A673 (cell line): ENCODE results near the gene SNX13. TPM values are rescaled to one million over a fixed set of nuclear protein-coding genes. Genes with fewer than 3 reads are reported as not detected.

Experiments used
- BruUV-seq: library from RNA; stranded (reverse); fragments of 400-500 nt; replicated peaks from 2 replicates; lab custom pipeline; 2021; lab: Mats Ljungman, UMichigan
- CTCF ChIA-PET: fragments of 300-600 bp; sonication (Branson Sonifier 250); formaldehyde crosslinking; loops from one replicate; lab custom pipeline; 2022; ENCODE audit warnings: antibody characterized with exemption; lab: Charles Lee
- POLR2A ChIA-PET: fragments of 300-600 bp; sonication (Branson Sonifier 250); formaldehyde crosslinking; loops from one replicate; lab custom pipeline; 2022; ENCODE audit warnings: antibody characterized with exemption; ENCODE audit not compliant: low non-redundant PET; lab: Charles Lee
- DNase-seq: peaks from one replicate; pipeline ENCODE4 v3.0.0-alpha.2; 2015; ENCODE audit warnings: low spot score
- H3K27ac ChIP-seq: fragments of 200-600 bp; sonication (generic); 2 replicates; pipeline ENCODE4 v1.5.1; 2016; ENCODE audit warnings: mixed run types, low read depth, mild to moderate bottlenecking, mixed read lengths, antibody characterized with exemption, low read length; ENCODE audit not compliant: poor library complexity, severe bottlenecking
- H3K27me3 ChIP-seq: fragments of 200-600 bp; sonication (generic); replicated peaks from 2 replicates; pipeline ENCODE4 v1.6.1; 2017; ENCODE audit warnings: mixed run types, low read depth, mild to moderate bottlenecking, mixed read lengths, antibody characterized with exemption, low read length; ENCODE audit not compliant: insufficient read depth, poor library complexity
- H3K36me3 ChIP-seq: fragments of 200-600 bp; sonication (generic); 2 replicates; pipeline ENCODE4 v1.6.1; 2016; ENCODE audit warnings: mixed run types, mild to moderate bottlenecking, mixed read lengths, antibody characterized with exemption, low read length; ENCODE audit not compliant: insufficient read depth, poor library complexity, severe bottlenecking
- H3K4me1 ChIP-seq: fragments of 200-600 bp; sonication (generic); 2 replicates; pipeline ENCODE4 v1.6.1; 2017; ENCODE audit warnings: mixed run types, mild to moderate bottlenecking, mixed read lengths, antibody characterized with exemption, low read length; ENCODE audit not compliant: insufficient read depth, poor library complexity, severe bottlenecking
- H3K4me3 ChIP-seq: fragments of 200-600 bp; sonication (generic); 2 replicates; pipeline ENCODE4 v1.5.1; 2016; ENCODE audit warnings: low read depth, mixed run types, mild to moderate bottlenecking, mixed read lengths, low read length; ENCODE audit not compliant: poor library complexity, severe bottlenecking
- H3K9me3 ChIP-seq: fragments of 200-600 bp; sonication (generic); 2 replicates; pipeline ENCODE4 v1.6.1; 2016; ENCODE audit warnings: mixed run types, low read depth, mild to moderate bottlenecking, mixed read lengths, antibody characterized with exemption, low read length; ENCODE audit not compliant: poor library complexity, severe bottlenecking
- EZH2 ChIP-seq: fragments of 200-600 bp; sonication (generic); IDR thresholded peaks from 2 replicates; pipeline ENCODE4 v1.6.1; 2017; ENCODE audit warnings: borderline replicate concordance, low read depth, mild to moderate bottlenecking, mixed read lengths, antibody characterized with exemption, low read length; ENCODE audit not compliant: poor library complexity, severe bottlenecking
- intact Hi-C: fragments of 100-400 bp; cut with micrococcal nuclease; formaldehyde crosslinking; loops from one replicate; pipeline ENCODE4 v1.10.0; 2022; ENCODE audit not compliant: unreplicated experiment
- total RNA-seq: library from RNA; stranded (reverse); gene quantifications from 2 replicates; pipeline ENCODE4 v1.2.3, GENCODE V29; 2021
- TF ChIP-seq, protein P1 (sequence below): fragments of 300-800, 200-600 bp; sonication (generic); conservative IDR thresholded peaks from 2 replicates; pipeline ENCODE4 v1.5.1; 2017; ENCODE audit warnings: low read depth, mild to moderate bottlenecking, antibody characterized with exemption, low read length, moderate library complexity, mixed read lengths

The SNX13 gene
- total RNA-seq, 1 experiment from 2014 or later, result 31.2 TPM

DNA sequence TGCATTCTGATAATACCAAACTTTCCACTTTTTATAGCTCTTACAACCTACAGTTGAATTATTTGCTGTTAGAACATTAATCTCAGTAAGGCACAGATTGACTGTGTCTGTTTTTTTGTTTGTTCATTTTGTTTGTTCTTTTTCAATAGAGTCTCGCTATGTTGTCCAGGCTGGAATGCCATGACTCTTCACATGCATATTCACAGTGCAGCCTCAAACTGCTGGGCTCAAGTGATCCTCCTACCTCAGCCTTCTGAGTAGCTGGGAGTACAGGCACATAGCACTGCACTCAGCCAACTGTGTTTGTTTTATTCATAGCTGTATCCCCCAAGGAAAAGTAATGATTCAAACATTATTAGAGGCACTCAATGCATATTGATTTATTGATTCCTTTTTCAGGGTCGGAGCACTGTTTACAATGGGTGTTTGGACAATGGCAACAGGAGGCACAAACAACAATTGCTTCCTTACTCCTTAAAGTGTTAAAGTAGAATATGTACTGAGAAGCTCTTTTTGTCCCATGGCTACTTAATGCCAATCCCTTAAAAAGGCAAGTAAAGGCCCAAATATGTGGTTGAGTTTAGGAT lies 61.1 kb downstream of the SNX13 start:
- no peak for DNase-seq
- Histone ChIP-seq H3K36me3 (no peaks in the 10 kb centered on the region), H3K27me3 (no peaks in the 10 kb centered on the region), H3K9me3 (no peaks in the 10 kb centered on the region), H3K4me3 (no peak overlapping the region), H3K27ac (no peak overlapping the region), H3K4me1 (no peaks in the 10 kb centered on the region)
- no peak for TF ChIP-seq EZH2
- TF ChIP-seq, protein P1, sequence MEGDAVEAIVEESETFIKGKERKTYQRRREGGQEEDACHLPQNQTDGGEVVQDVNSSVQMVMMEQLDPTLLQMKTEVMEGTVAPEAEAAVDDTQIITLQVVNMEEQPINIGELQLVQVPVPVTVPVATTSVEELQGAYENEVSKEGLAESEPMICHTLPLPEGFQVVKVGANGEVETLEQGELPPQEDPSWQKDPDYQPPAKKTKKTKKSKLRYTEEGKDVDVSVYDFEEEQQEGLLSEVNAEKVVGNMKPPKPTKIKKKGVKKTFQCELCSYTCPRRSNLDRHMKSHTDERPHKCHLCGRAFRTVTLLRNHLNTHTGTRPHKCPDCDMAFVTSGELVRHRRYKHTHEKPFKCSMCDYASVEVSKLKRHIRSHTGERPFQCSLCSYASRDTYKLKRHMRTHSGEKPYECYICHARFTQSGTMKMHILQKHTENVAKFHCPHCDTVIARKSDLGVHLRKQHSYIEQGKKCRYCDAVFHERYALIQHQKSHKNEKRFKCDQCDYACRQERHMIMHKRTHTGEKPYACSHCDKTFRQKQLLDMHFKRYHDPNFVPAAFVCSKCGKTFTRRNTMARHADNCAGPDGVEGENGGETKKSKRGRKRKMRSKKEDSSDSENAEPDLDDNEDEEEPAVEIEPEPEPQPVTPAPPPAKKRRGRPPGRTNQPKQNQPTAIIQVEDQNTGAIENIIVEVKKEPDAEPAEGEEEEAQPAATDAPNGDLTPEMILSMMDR, result no peak
- POLR2A ChIA-PET, result no interaction called here
- CTCF ChIA-PET, result no interaction called here
- BruUV-seq, result no TSS peak
- intact Hi-C loops, result no loop called here

DNA sequence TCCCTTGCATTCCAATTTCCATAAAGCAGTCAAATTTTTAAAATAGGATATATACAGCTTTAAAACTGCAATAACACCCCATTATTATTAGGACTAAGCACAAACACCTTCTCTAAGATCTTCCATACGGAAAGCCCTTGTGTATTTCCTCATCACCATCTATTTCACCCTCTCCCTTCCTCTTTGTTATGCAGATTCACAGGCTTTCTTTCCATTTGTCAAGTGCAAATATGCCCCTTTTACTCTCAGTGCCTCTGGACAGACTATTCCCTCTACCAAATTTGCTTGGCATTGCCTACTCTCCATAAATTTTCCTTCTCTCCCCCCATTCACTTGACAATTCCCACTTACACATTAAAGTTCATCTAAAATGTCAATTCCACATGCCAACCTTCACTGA lies 61.7 kb downstream of the SNX13 start:
- Histone ChIP-seq H3K36me3 (no peaks in the 10 kb centered on the region), H3K9me3 (no peaks in the 10 kb centered on the region), H3K4me3 (no peak overlapping the region), H3K27me3 (no peaks in the 10 kb centered on the region), H3K27ac (no peak overlapping the region), H3K4me1 (no peaks in the 10 kb centered on the region)
- no peak for DNase-seq
- ChIA-PET CTCF (no interaction called here), POLR2A (no interaction called here)
- intact Hi-C loops, result no loop called here
- no TSS peak for BruUV-seq
- TF ChIP-seq, protein P1, result no peak
- TF ChIP-seq EZH2, result no peak

DNA sequence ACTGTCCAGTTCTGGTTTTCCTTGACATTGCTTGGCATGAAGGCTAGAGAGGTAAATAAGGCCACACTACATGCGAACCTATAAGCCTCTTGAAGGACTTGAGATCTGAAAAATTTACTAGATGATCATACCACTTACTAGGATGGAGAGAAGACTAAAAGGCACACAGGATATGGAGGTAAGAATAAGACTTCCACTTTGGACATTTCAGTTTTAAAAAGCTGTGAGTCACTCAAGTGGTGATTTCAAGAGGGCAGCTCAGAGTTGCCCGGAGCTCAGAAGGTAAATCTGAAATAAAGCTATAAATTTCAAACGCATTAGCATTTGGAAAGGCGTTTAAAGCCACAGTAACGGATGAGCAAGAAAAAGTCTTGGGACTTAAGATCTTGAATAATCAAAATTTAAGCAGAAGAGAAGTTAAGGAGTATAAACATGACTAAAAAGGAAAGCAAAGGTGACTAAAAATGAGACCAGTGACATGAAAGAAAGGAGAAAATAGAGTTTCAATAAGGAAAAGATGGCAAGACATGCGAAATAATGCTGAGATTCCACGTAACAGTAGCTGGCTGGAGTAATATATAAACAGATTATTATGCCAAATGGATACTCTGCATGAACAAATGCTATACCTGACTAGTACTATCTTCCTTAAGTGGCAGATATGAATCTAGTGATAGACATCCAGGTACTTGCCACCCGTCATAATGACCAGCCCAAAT lies 68.3 kb downstream of the SNX13 start:
- no peak overlapping the region for H3K4me3 ChIP-seq
- H3K27me3 ChIP-seq, result no peaks in the 10 kb centered on the region
- CTCF ChIA-PET, result no interaction called here
- no peak overlapping the region for H3K27ac ChIP-seq
- no peak for TF ChIP-seq EZH2
- TF ChIP-seq, protein P1, result no peak
- peaks cover 9% of the 10 kb centered on the region for H3K4me1 ChIP-seq
- BruUV-seq, result no TSS peak
- intact Hi-C loops, result no loop called here
- peaks cover 7% of the 10 kb centered on the region for H3K36me3 ChIP-seq
- POLR2A ChIA-PET, result no interaction called here
- no peaks in the 10 kb centered on the region for H3K9me3 ChIP-seq
- no peak for DNase-seq
